HEK293 (cell line): ENCODE results near the gene SNX17.

ENCODE experiments used
- KLF16 ChIP-seq: fragments of 450-650 bp; formaldehyde crosslinking; IDR thresholded peaks from 2 replicates; pipeline ENCODE4 v1.5.1; 2017; ENCODE audit warnings: missing biosample characterization, missing genetic modification characterization
- KLF8 ChIP-seq: fragments of 450-650 bp; formaldehyde crosslinking; IDR thresholded peaks from 2 replicates; pipeline ENCODE4 v1.5.1; 2016; ENCODE audit warnings: missing biosample characterization, missing genetic modification characterization
- OSR2 ChIP-seq: fragments of 450-650 bp; formaldehyde crosslinking; IDR thresholded peaks from 2 replicates; pipeline ENCODE4 v1.5.1; 2016; ENCODE audit warnings: missing biosample characterization, missing genetic modification characterization
- SP2 ChIP-seq: fragments of 450-650 bp; formaldehyde crosslinking; IDR thresholded peaks from 2 replicates; pipeline ENCODE4 v1.5.1; 2016; ENCODE audit warnings: missing biosample characterization, missing genetic modification characterization
- SP7 ChIP-seq: fragments of 450-650 bp; formaldehyde crosslinking; IDR thresholded peaks from 2 replicates; pipeline ENCODE4 v1.5.1; 2016; ENCODE audit warnings: missing biosample characterization, missing genetic modification characterization
- YY2 ChIP-seq: fragments of 450-650 bp; formaldehyde crosslinking; IDR thresholded peaks from 2 replicates; pipeline ENCODE4 v1.5.1; 2016; ENCODE audit warnings: missing biosample characterization, missing genetic modification characterization
- ZBTB11 ChIP-seq: fragments of 450-650 bp; formaldehyde crosslinking; conservative IDR thresholded peaks from 2 replicates; pipeline ENCODE4 v1.5.1; 2016; ENCODE audit warnings: low read depth, missing biosample characterization, missing genetic modification characterization
- ZBTB17 ChIP-seq: fragments of 450-650 bp; formaldehyde crosslinking; IDR thresholded peaks from 2 replicates; pipeline ENCODE4 v1.5.1; 2016; ENCODE audit warnings: missing biosample characterization, missing genetic modification characterization
- ZFP37 ChIP-seq: fragments of 450-650 bp; formaldehyde crosslinking; IDR thresholded peaks from 2 replicates; pipeline ENCODE4 v1.5.1; 2016; ENCODE audit warnings: missing biosample characterization, missing genetic modification characterization
- ZIC2 ChIP-seq: fragments of 450-650 bp; formaldehyde crosslinking; IDR thresholded peaks from 2 replicates; pipeline ENCODE4 v1.5.1; 2016; ENCODE audit warnings: missing biosample characterization, missing genetic modification characterization
- ZNF2 ChIP-seq: fragments of 450-650 bp; formaldehyde crosslinking; IDR thresholded peaks from 2 replicates; pipeline ENCODE4 v1.5.1; 2016; ENCODE audit warnings: missing biosample characterization, missing genetic modification characterization
- ZNF335 ChIP-seq: fragments of 450-650 bp; formaldehyde crosslinking; conservative IDR thresholded peaks from 2 replicates; pipeline ENCODE4 v1.5.1; 2016; ENCODE audit warnings: missing biosample characterization, missing genetic modification characterization
- ZNF37A ChIP-seq: fragments of 450-650 bp; IDR thresholded peaks from 2 replicates; pipeline ENCODE4 v1.5.1; 2018; ENCODE audit warnings: missing biosample characterization, missing genetic modification characterization
- ZNF426 ChIP-seq: fragments of 450-650 bp; formaldehyde crosslinking; IDR thresholded peaks from 2 replicates; pipeline ENCODE4 v1.5.1; 2017; ENCODE audit warnings: missing biosample characterization, missing genetic modification characterization, mild to moderate bottlenecking, inconsistent platforms, moderate library complexity
- ZNF501 ChIP-seq: fragments of 450-650 bp; formaldehyde crosslinking; IDR thresholded peaks from 2 replicates; pipeline ENCODE4 v1.5.1; 2016; ENCODE audit warnings: missing biosample characterization, missing genetic modification characterization
- ZNF548 ChIP-seq: fragments of 450-650 bp; formaldehyde crosslinking; IDR thresholded peaks from 2 replicates; pipeline ENCODE4 v1.5.1; 2016; ENCODE audit warnings: missing biosample characterization, missing genetic modification characterization
- ZNF561 ChIP-seq: fragments of 450-650 bp; IDR thresholded peaks from 2 replicates; pipeline ENCODE4 v1.5.1; 2018; ENCODE audit warnings: missing biosample characterization, missing genetic modification characterization, borderline replicate concordance
- ZNF626 ChIP-seq: fragments of 450-650 bp; sonication (Bioruptor Pico); formaldehyde crosslinking; IDR thresholded peaks from 2 replicates; pipeline ENCODE4 v1.5.1; 2018; ENCODE audit warnings: missing biosample characterization, missing genetic modification characterization, inconsistent platforms
- ZNF658 ChIP-seq: fragments of 450-650 bp; formaldehyde crosslinking; IDR thresholded peaks from 2 replicates; pipeline ENCODE4; 2016; ENCODE audit warnings: missing biosample characterization, missing genetic modification characterization
- ZNF707 ChIP-seq: fragments of 450-650 bp; formaldehyde crosslinking; IDR thresholded peaks from 2 replicates; pipeline ENCODE4 v1.5.1; 2016; ENCODE audit warnings: missing biosample characterization, missing genetic modification characterization
- ZNF843 ChIP-seq: fragments of 450-650 bp; formaldehyde crosslinking; IDR thresholded peaks from 2 replicates; pipeline ENCODE4 v1.5.1; 2016; ENCODE audit warnings: missing biosample characterization, missing genetic modification characterization
- ZSCAN23 ChIP-seq: fragments of 450-650 bp; formaldehyde crosslinking; IDR thresholded peaks from 2 replicates; pipeline ENCODE4 v1.5.1; 2016; ENCODE audit warnings: missing biosample characterization, missing genetic modification characterization
- ZSCAN30 ChIP-seq: fragments of 450-650 bp; IDR thresholded peaks from 2 replicates; pipeline ENCODE4 v1.5.1; 2018; ENCODE audit warnings: missing biosample characterization, mild to moderate bottlenecking, missing genetic modification characterization, moderate library complexity
- TF ChIP-seq, protein P1 (sequence below): fragments of 450-650 bp; formaldehyde crosslinking; IDR thresholded peaks from 2 replicates; pipeline ENCODE4 v1.5.1; 2016; ENCODE audit warnings: missing biosample characterization, missing genetic modification characterization, low read depth
- TF ChIP-seq, protein P2 (sequence below): fragments of 450-650 bp; formaldehyde crosslinking; IDR thresholded peaks from 2 replicates; pipeline ENCODE4 v1.5.1; 2016; ENCODE audit warnings: missing biosample characterization, missing genetic modification characterization
- TF ChIP-seq, protein P3 (sequence below): fragments of 450-650 bp; formaldehyde crosslinking; IDR thresholded peaks from 2 replicates; pipeline ENCODE4 v1.5.1; 2017; ENCODE audit warnings: missing biosample characterization, missing genetic modification characterization
- TF ChIP-seq, protein P4 (sequence below): fragments of 450-650 bp; formaldehyde crosslinking; IDR thresholded peaks from 2 replicates; pipeline ENCODE4 v1.5.1; 2017; ENCODE audit warnings: missing biosample characterization, missing genetic modification characterization
- TF ChIP-seq, protein P5 (sequence below): fragments of 450-650 bp; formaldehyde crosslinking; IDR thresholded peaks from 2 replicates; pipeline ENCODE4 v1.5.1; 2016; ENCODE audit warnings: missing biosample characterization, missing genetic modification characterization

SNX17 gene

GRCh38 chr2:27409321-27410073 lies 39.1 kb downstream of the SNX17 start, which contains the start of gene PPM1G (continued):
- no peak for TF ChIP-seq ZNF426 (tag by site-specific recombination)
- no peak for TF ChIP-seq ZNF626 (tag by site-specific recombination)
- peak; percentile 89 for TF ChIP-seq SP2 (tag by site-specific recombination)
- TF ChIP-seq, protein P1, sequence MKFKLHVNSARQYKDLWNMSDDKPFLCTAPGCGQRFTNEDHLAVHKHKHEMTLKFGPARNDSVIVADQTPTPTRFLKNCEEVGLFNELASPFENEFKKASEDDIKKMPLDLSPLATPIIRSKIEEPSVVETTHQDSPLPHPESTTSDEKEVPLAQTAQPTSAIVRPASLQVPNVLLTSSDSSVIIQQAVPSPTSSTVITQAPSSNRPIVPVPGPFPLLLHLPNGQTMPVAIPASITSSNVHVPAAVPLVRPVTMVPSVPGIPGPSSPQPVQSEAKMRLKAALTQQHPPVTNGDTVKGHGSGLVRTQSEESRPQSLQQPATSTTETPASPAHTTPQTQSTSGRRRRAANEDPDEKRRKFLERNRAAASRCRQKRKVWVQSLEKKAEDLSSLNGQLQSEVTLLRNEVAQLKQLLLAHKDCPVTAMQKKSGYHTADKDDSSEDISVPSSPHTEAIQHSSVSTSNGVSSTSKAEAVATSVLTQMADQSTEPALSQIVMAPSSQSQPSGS (tag by site-specific recombination) = no peak
- TF ChIP-seq OSR2 (tag by site-specific recombination) = 0 out of 2 replicates have a peak, but pooled peaks have one; percentile 4
- TF ChIP-seq ZNF548 (tag by site-specific recombination) = no peak
- peak; percentile 50 for TF ChIP-seq ZIC2
- peak; percentile 76; the same call in 1 of the 2 replicates for TF ChIP-seq ZNF501 (tag by site-specific recombination)
- TF ChIP-seq ZFP37 (tag by site-specific recombination) = 0 out of 2 replicates have a peak, but pooled peaks have one; percentile 56
- TF ChIP-seq, protein P2, sequence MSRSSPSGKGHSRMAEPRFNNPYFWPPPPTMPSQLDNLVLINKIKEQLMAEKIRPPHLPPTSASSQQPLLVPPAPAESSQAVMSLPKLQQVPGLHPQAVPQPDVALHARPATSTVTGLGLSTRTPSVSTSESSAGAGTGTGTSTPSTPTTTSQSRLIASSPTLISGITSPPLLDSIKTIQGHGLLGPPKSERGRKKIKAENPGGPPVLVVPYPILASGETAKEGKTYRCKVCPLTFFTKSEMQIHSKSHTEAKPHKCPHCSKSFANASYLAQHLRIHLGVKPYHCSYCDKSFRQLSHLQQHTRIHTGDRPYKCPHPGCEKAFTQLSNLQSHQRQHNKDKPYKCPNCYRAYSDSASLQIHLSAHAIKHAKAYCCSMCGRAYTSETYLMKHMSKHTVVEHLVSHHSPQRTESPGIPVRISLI (tag by site-specific recombination) = no peak
- TF ChIP-seq, protein P3, sequence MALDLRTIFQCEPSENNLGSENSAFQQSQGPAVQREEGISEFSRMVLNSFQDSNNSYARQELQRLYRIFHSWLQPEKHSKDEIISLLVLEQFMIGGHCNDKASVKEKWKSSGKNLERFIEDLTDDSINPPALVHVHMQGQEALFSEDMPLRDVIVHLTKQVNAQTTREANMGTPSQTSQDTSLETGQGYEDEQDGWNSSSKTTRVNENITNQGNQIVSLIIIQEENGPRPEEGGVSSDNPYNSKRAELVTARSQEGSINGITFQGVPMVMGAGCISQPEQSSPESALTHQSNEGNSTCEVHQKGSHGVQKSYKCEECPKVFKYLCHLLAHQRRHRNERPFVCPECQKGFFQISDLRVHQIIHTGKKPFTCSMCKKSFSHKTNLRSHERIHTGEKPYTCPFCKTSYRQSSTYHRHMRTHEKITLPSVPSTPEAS = 0 out of 2 replicates have a peak, but pooled peaks have one; percentile 21
- peak; percentile 81 for TF ChIP-seq ZBTB17
- TF ChIP-seq, protein P4, sequence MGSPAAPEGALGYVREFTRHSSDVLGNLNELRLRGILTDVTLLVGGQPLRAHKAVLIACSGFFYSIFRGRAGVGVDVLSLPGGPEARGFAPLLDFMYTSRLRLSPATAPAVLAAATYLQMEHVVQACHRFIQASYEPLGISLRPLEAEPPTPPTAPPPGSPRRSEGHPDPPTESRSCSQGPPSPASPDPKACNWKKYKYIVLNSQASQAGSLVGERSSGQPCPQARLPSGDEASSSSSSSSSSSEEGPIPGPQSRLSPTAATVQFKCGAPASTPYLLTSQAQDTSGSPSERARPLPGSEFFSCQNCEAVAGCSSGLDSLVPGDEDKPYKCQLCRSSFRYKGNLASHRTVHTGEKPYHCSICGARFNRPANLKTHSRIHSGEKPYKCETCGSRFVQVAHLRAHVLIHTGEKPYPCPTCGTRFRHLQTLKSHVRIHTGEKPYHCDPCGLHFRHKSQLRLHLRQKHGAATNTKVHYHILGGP = no peak
- peak; percentile 79 for TF ChIP-seq ZBTB11 (tag by site-specific recombination)
- peak; percentile 14 for TF ChIP-seq ZNF335 (tag by site-specific recombination)
- TF ChIP-seq ZNF561 (tag by site-specific recombination) = peak; percentile 53; the same call in 1 of the 2 replicates
- peak; percentile 46; the same call in 1 of the 2 replicates for TF ChIP-seq ZNF2
- TF ChIP-seq, protein P5, sequence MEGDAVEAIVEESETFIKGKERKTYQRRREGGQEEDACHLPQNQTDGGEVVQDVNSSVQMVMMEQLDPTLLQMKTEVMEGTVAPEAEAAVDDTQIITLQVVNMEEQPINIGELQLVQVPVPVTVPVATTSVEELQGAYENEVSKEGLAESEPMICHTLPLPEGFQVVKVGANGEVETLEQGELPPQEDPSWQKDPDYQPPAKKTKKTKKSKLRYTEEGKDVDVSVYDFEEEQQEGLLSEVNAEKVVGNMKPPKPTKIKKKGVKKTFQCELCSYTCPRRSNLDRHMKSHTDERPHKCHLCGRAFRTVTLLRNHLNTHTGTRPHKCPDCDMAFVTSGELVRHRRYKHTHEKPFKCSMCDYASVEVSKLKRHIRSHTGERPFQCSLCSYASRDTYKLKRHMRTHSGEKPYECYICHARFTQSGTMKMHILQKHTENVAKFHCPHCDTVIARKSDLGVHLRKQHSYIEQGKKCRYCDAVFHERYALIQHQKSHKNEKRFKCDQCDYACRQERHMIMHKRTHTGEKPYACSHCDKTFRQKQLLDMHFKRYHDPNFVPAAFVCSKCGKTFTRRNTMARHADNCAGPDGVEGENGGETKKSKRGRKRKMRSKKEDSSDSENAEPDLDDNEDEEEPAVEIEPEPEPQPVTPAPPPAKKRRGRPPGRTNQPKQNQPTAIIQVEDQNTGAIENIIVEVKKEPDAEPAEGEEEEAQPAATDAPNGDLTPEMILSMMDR (tag by site-specific recombination) = peak; percentile 4
- TF ChIP-seq ZNF37A (tag by site-specific recombination) = no peak
- TF ChIP-seq ZNF658 (tag by site-specific recombination) = no peak
- TF ChIP-seq ZNF843 (tag by site-specific recombination) = peak; percentile 36; the same call in 1 of the 2 replicates
- peak; percentile 62; the same call in 1 of the 2 replicates for TF ChIP-seq SP7 (tag by site-specific recombination)
- no peak for TF ChIP-seq ZSCAN23 (tag by site-specific recombination)
- 0 out of 2 replicates have a peak, but pooled peaks have one; percentile 23 for TF ChIP-seq ZSCAN30 (tag by site-specific recombination)
- TF ChIP-seq KLF8 (tag by site-specific recombination) = peak; percentile 92
- TF ChIP-seq YY2 (tag by site-specific recombination) = 0 out of 2 replicates have a peak, but pooled peaks have one; percentile 60
- TF ChIP-seq KLF16 = peak; percentile 91
- TF ChIP-seq ZNF707 (tag by site-specific recombination) = no peak
- TF ChIP-seq, all 188 proteins: peak for 40
